ENCODE data around the gene NINL. TPM values are rescaled to one million over a fixed set of nuclear protein-coding genes. Genes with fewer than 3 reads are reported as not detected.

The NINL gene
- polyA plus RNA-seq, 1 of the 3 experiments (the other 2 are of a cell fraction), result 22.5 TPM

DNA sequence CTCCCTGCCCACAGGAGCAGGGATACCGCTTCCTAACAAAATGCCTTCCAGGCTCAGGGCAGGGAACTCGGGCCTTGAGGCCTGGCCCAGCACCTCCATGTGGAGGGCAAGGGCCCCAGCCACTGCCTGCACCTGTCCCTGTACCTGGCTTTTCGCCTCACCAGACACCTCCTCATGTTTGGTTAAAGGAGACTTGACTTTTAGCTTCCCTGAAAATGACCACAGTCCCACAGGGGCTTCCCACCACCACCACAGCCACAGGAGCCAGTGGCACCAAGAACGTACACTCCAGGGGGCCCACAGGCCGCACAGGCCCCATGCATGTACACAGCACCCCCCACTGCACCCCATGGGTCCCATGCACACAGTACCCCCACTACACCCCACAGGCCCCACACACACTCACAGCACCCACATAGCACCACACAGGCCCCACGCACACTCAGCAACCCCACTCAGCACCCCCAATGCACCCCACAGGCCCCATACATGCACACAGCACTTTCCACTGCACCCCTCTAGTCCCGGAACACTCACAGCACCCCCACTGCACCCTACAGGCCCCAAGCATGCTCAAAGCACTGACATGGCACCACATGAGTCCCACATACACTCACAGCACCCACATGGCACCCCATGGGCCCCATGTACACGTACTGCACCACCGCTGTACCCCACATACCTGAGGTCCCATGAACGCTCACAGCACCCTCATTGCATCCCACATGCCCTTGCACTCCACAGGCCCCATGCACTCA lies 91.4 kb downstream of the NINL start:
- no peak overlapping the region for H3K4me2 ChIP-seq
- no peaks in the 10 kb centered on the region for H3K9me3 ChIP-seq
- POLR2A ChIA-PET, result no interaction called here
- CTCF ChIA-PET, result no interaction called here
- H3K4me3 ChIP-seq (ENCODE audit: low read depth in 2 of 2, low read length in 1 of 2), result no peak overlapping the region
- whole genome bisulfite sequencing (ENCODE audit: low lambda C conversion rate), result 96% methylated on average over 8 of the region's 10 CpGs
- H2AFZ ChIP-seq (ENCODE audit: low read depth), result no peak overlapping the region
- no peak overlapping the region for H3K9ac ChIP-seq
- peaks cover 0 to 9% of the 10 kb centered on the region in 2 experiments for H3K36me3 ChIP-seq (replicated peaks in 1 of 2; ENCODE audit: control insufficient read depth in 1 of 2, insufficient read depth in 2 of 2, low read length in 1 of 2)
- TF ChIP-seq, protein P1, sequence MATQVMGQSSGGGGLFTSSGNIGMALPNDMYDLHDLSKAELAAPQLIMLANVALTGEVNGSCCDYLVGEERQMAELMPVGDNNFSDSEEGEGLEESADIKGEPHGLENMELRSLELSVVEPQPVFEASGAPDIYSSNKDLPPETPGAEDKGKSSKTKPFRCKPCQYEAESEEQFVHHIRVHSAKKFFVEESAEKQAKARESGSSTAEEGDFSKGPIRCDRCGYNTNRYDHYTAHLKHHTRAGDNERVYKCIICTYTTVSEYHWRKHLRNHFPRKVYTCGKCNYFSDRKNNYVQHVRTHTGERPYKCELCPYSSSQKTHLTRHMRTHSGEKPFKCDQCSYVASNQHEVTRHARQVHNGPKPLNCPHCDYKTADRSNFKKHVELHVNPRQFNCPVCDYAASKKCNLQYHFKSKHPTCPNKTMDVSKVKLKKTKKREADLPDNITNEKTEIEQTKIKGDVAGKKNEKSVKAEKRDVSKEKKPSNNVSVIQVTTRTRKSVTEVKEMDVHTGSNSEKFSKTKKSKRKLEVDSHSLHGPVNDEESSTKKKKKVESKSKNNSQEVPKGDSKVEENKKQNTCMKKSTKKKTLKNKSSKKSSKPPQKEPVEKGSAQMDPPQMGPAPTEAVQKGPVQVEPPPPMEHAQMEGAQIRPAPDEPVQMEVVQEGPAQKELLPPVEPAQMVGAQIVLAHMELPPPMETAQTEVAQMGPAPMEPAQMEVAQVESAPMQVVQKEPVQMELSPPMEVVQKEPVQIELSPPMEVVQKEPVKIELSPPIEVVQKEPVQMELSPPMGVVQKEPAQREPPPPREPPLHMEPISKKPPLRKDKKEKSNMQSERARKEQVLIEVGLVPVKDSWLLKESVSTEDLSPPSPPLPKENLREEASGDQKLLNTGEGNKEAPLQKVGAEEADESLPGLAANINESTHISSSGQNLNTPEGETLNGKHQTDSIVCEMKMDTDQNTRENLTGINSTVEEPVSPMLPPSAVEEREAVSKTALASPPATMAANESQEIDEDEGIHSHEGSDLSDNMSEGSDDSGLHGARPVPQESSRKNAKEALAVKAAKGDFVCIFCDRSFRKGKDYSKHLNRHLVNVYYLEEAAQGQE (IDR thresholded peaks at IDR 0.05; ENCODE audit: low read depth, low read length), result no peak
- TF ChIP-seq MXI1 (IDR thresholded peaks at IDR 0.05; ENCODE audit: low read depth, low read length) (no peak), FOXJ3 (CRISPR knock-in tag; IDR thresholded peaks at IDR 0.05) (no peak), SIN3A (IDR thresholded peaks at IDR 0.05; ENCODE audit: borderline replicate concordance, low read depth, low read length) (no peak), CHD2 (IDR thresholded peaks at IDR 0.05; ENCODE audit: low read length, partially characterized antibody) (no peak), RCOR1 (IDR thresholded peaks at IDR 0.05; ENCODE audit: low read length) (no peak), NFIC (IDR thresholded peaks at IDR 0.05; ENCODE audit: borderline replicate concordance) (no peak), GABPA (IDR thresholded peaks at IDR 0.05; ENCODE audit: low read depth) (no peak), EZH2phosphoT487 (IDR thresholded peaks at IDR 0.05; ENCODE audit: borderline replicate concordance, low read depth) (no peak), MEF2A (IDR thresholded peaks at IDR 0.05; ENCODE audit: borderline replicate concordance, low read depth) (no peak), FOSL2 (IDR thresholded peaks at IDR 0.05; ENCODE audit: borderline replicate concordance, low read depth) (no peak), EP300 (IDR thresholded peaks at IDR 0.05; ENCODE audit: borderline replicate concordance in 1 of 2, low read depth in 1 of 2, low read length in 1 of 2) (no peak), FOXM1 (IDR thresholded peaks at IDR 0.05; ENCODE audit: low read depth) (no peak)
- TF ChIP-seq, protein P2, sequence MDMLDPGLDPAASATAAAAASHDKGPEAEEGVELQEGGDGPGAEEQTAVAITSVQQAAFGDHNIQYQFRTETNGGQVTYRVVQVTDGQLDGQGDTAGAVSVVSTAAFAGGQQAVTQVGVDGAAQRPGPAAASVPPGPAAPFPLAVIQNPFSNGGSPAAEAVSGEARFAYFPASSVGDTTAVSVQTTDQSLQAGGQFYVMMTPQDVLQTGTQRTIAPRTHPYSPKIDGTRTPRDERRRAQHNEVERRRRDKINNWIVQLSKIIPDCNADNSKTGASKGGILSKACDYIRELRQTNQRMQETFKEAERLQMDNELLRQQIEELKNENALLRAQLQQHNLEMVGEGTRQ (IDR thresholded peaks at IDR 0.05; ENCODE audit: borderline replicate concordance, low read depth, low read length), result no peak
- no peaks in the 10 kb centered on the region for H3K27me3 ChIP-seq (ENCODE audit: insufficient read depth)
- peaks cover 0 to 6% of the 10 kb centered on the region in 2 experiments; a peak in 1 of 4 replicates for H3K4me1 ChIP-seq (ENCODE audit: control insufficient read depth in 1 of 2, insufficient read depth in 2 of 2, low read depth in 1 of 2, low read length in 1 of 2)
- H4K20me1 ChIP-seq (ENCODE audit: insufficient read depth), result no peaks in the 10 kb centered on the region
- no peak overlapping the region for H3K27ac ChIP-seq (ENCODE audit: low read depth in 2 of 2, low read length in 1 of 2)
- no peaks in the 10 kb centered on the region for H3K79me2 ChIP-seq (ENCODE audit: insufficient read depth)
- no peaks in the 10 kb centered on the region for H3F3A ChIP-seq (replicated peaks; ENCODE audit: insufficient read depth)
- H3K9me2 ChIP-seq, result no peaks in the 10 kb centered on the region
- no peak for DNase-seq

Measured in SK-N-SH (cell line).